GM12878 (cell line): Measurements from ENCODE around the gene FASN. TPM values are rescaled to one million over a fixed set of nuclear protein-coding genes. Genes with fewer than 3 reads are reported as not detected.

ENCODE experiments used
- ATAC-seq: fragments of 200-7000 bp; cut with Tn5 transposase; 3 replicates; pipeline ENCODE4 v1.9.1; 2020; ENCODE audit warnings: mild to moderate bottlenecking, moderate library complexity
- BruUV-seq: library from RNA; stranded (reverse); fragments of 400-500 nt; replicated peaks from 2 replicates; lab custom pipeline; 2021; lab: Mats Ljungman, UMichigan
- CTCF ChIA-PET: fragments of 300-600 bp; sonication (Branson Sonifier 250); formaldehyde crosslinking; extraction: SDS; loops from one replicate; lab custom pipeline; 2021; ENCODE audit warnings: inconsistent platforms; lab: Yijun Ruan, JAX
- POLR2A ChIA-PET: fragments of 350-600 bp; formaldehyde crosslinking; extraction: SDS; loops from one replicate; lab custom pipeline; 2021; ENCODE audit warnings: inconsistent platforms; lab: Charles Lee
- RAD21 ChIA-PET: fragments of 300-600 bp; sonication (Branson Sonifier 250); formaldehyde crosslinking; loops from one replicate; lab custom pipeline; 2023; ENCODE audit warnings: antibody characterized with exemption; ENCODE audit not compliant: unreplicated experiment; lab: Charles Lee
- SMC1A ChIA-PET: fragments of 300-600 bp; sonication (Branson Sonifier 250); formaldehyde crosslinking; loops from one replicate; lab custom pipeline; 2023; ENCODE audit not compliant: unreplicated experiment, uncharacterized antibody; lab: Charles Lee
- DNase-seq: peaks from one replicate; pipeline ENCODE4 v3.0.0-alpha.2; 2011; ENCODE audit warnings: low read depth, low spot score
- FAIRE-seq: peaks from 3 replicates; lab custom pipeline; 2011; peaks lifted over from hg19 to GRCh38; lab: Jason Lieb, UNC
- H2AFZ ChIP-seq: 2 replicates; pipeline ENCODE4 v1.6.0; 2011; ENCODE audit warnings: low read depth, low read length, control low read depth; ENCODE audit not compliant: control insufficient read depth
- H3K27ac ChIP-seq: 2 replicates; pipeline ENCODE4 v1.5.1; 2011; ENCODE audit warnings: control low read depth; ENCODE audit not compliant: control insufficient read depth, insufficient read depth
- H3K27me3 ChIP-seq, 2 experiments: replicated peaks in 1 of 2; 2 replicates each; pipeline versions ENCODE4 v1.6.0 to v1.6.1; 2011; ENCODE audit warnings: low read length in 1 of 2; ENCODE audit not compliant: control insufficient read depth in 2 of 2, insufficient read depth in 2 of 2
- H3K36me3 ChIP-seq, 2 experiments: 2 replicates each; pipeline ENCODE4 v1.5.1; 2011; ENCODE audit warnings: low read length in 1 of 2; ENCODE audit not compliant: control insufficient read depth in 2 of 2, insufficient read depth in 2 of 2
- H3K4me1 ChIP-seq: 2 replicates; pipeline ENCODE4 v1.6.1; 2011; ENCODE audit warnings: mild to moderate bottlenecking, low read length, moderate library complexity, mixed read lengths; ENCODE audit not compliant: control insufficient read depth, insufficient read depth
- H3K4me2 ChIP-seq: 2 replicates; pipeline ENCODE4 v1.6.0; 2011; ENCODE audit warnings: control low read depth; ENCODE audit not compliant: control insufficient read depth, insufficient read depth
- H3K4me3 ChIP-seq: fragments of 200-600 bp; sonication (generic); 2 replicates; pipeline ENCODE4 v1.5.1; 2016
- H3K79me2 ChIP-seq: 2 replicates; pipeline ENCODE4 v1.6.0; 2011; ENCODE audit warnings: low read length; ENCODE audit not compliant: control insufficient read depth, insufficient read depth
- H3K9ac ChIP-seq: 2 replicates; pipeline ENCODE4 v1.8.0; 2011; ENCODE audit warnings: low read length, control low read depth, mixed read lengths; ENCODE audit not compliant: control insufficient read depth, insufficient read depth
- H3K9me3 ChIP-seq: replicated peaks from 3 replicates; pipeline ENCODE4 v1.5.1; 2011; ENCODE audit warnings: mild to moderate bottlenecking, low read length; ENCODE audit not compliant: control insufficient read depth, insufficient read depth
- H4K20me1 ChIP-seq: 2 replicates; pipeline ENCODE4 v1.6.0; 2011; ENCODE audit not compliant: control insufficient read depth, insufficient read depth
- CHD1 ChIP-seq: IDR thresholded peaks from 2 replicates; pipeline ENCODE4 v1.6.1; 2012; ENCODE audit warnings: low read depth, low read length, improper control_type of control experiment
- ESRRA ChIP-seq: IDR thresholded peaks from 2 replicates; pipeline ENCODE4 v1.6.1; 2012; ENCODE audit warnings: mild to moderate bottlenecking, low read length, improper control_type of control experiment
- FOXK2 ChIP-seq: fragments of 450-650 bp; IDR thresholded peaks from 2 replicates; pipeline ENCODE4 v1.6.1; 2017; ENCODE audit warnings: mild to moderate bottlenecking, moderate library complexity
- MTA2 ChIP-seq: fragments of 450-650 bp; IDR thresholded peaks from 2 replicates; pipeline ENCODE4 v1.6.1; 2016; ENCODE audit warnings: low read depth, mild to moderate bottlenecking, moderate library complexity
- NR2F1 ChIP-seq: fragments of 450-650 bp; conservative IDR thresholded peaks from 2 replicates; pipeline ENCODE4 v1.6.1; 2017; ENCODE audit warnings: mild to moderate bottlenecking
- RAD51 ChIP-seq: fragments of 450-650 bp; IDR thresholded peaks from 2 replicates; pipeline ENCODE4 v1.6.1; 2016; ENCODE audit warnings: moderate library complexity, mild to moderate bottlenecking, inconsistent platforms
- SP1 ChIP-seq: IDR thresholded peaks from one replicate; pipeline ENCODE4 v1.6.1; 2011; ENCODE audit warnings: low read depth, low read length
- SRF ChIP-seq, 2 experiments: IDR thresholded peaks; 2 replicates each; pipeline ENCODE4 v1.6.1; 2011; ENCODE audit warnings: low read depth in 2 of 2, low read length in 2 of 2, mild to moderate bottlenecking in 1 of 2, moderate library complexity in 1 of 2
- TCF12 ChIP-seq: IDR thresholded peaks from 2 replicates; pipeline ENCODE4 v1.6.1; 2011; ENCODE audit warnings: low read depth, mild to moderate bottlenecking, low read length
- ZNF24 ChIP-seq: fragments of 450-650 bp; IDR thresholded peaks from 2 replicates; pipeline ENCODE4 v1.6.1; 2017; ENCODE audit warnings: antibody characterized with exemption, mild to moderate bottlenecking
- WGBS: methylation state at CpG from one replicate; pipeline ENCODE4 v1.1.6; 2016; ENCODE audit warnings: low lambda C conversion rate; ENCODE audit not compliant: insufficient replicate concordance, insufficient coverage; ENCODE audit errors: missing lambda C conversion rate; 5-methylcytosine and 5-hydroxymethylcytosine counted together
- in situ Hi-C: fragments of 300-500 bp; cut with MboI; formaldehyde crosslinking; loops from 9 replicates; pipeline ENCODE4 v1.14.3; 2018; ENCODE audit warnings: mixed read lengths
- intact Hi-C: fragments of 100-400 bp; cut with micrococcal nuclease; formaldehyde crosslinking; loops from one replicate; pipeline ENCODE4 v1.14.2; 2022; ENCODE audit not compliant: unreplicated experiment
- polyA plus RNA-seq, 11 experiments: library from polyadenylated mRNA; depleted of rRNA in 4 of 11; unstranded in 6 of 11; stranded (reverse) in 5 of 11; fragments of >200 nt; fragmentation: Nextera tagmentation in 4 of 11; fragmentation: Illumina TruSeq in 1 of 11; extraction: Ambion mirVana in 4 of 11; extraction: Trizol in 1 of 11; gene quantifications; 1 replicate in 1 of 11; 2 replicates in 10 of 11; pipeline versions ENCODE4 v1.2.1 to v1.2.3, GENCODE V29; 2011 to 2016; ENCODE audit warnings: inconsistent platforms in 2 of 11, missing spikeins in 2 of 11, low read depth in 1 of 11
- total RNA-seq, 4 experiments: library from RNA; depleted of rRNA in 3 of 4; stranded (reverse); fragments of >200 nt in 3 of 4; fragmentation: Illumina TruSeq in 1 of 4; extraction: Trizol in 1 of 4; gene quantifications; 2 replicates each; pipeline versions ENCODE4 v1.2.1 to v1.2.3, GENCODE V29; 2013 to 2021
- TF ChIP-seq, protein P1 (sequence below): IDR thresholded peaks from 2 replicates; pipeline ENCODE4 v1.6.1; 2012; ENCODE audit warnings: low read depth, low read length, improper control_type of control experiment
- TF ChIP-seq, protein P2 (sequence below): IDR thresholded peaks from 2 replicates; pipeline ENCODE4 v1.6.1; 2012; ENCODE audit warnings: low read depth, low read length, improper control_type of control experiment
- TF ChIP-seq, protein P3 (sequence below): IDR thresholded peaks from 2 replicates; pipeline ENCODE4 v1.6.1; 2012; ENCODE audit warnings: low read depth, low read length, improper control_type of control experiment
- TF ChIP-seq, protein P4 (sequence below): fragments of 450-650 bp; IDR thresholded peaks from 2 replicates; pipeline ENCODE4 v1.6.1; 2016; ENCODE audit warnings: mild to moderate bottlenecking
- TF ChIP-seq, protein P5 (sequence below): fragments of 450-650 bp; IDR thresholded peaks from 2 replicates; pipeline ENCODE4 v1.6.1; 2018; ENCODE audit warnings: mild to moderate bottlenecking, low read depth, moderate library complexity; ENCODE audit not compliant: partially characterized antibody
- TF ChIP-seq, protein P6 (sequence below): fragments of 450-650 bp; IDR thresholded peaks from 2 replicates; pipeline ENCODE4 v1.6.1; 2017; ENCODE audit warnings: mild to moderate bottlenecking, low read depth, inconsistent platforms; ENCODE audit not compliant: poor library complexity, severe bottlenecking

FASN gene
- total and polyA plus RNA-seq, 10 of the 15 experiments (the other 5 are each of a cell fraction or from before 2014, with no cell fraction given) = 0.19 to 333 (median 30.4) TPM

DNA sequence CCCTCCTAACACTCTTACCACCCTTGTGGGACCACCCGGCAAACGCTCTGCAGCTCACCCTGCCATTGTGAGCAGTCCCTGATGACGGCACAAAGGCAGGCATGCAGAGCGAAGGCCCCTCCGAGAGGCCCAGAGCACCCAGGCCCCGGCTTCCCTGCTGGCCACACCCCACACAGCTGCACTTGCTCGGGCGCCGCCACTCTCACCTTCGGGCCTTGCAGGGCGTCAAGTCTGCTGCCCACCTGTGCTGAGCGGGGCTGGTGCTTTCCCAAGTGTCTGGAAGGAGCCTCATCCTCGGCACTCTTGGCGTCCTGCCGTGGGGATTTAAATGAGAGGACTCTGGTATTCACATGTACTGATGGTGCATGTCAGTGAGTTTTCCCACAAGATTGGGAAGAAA is 30.3 kb upstream of the FASN start (continued):
- TF ChIP-seq, protein P1, sequence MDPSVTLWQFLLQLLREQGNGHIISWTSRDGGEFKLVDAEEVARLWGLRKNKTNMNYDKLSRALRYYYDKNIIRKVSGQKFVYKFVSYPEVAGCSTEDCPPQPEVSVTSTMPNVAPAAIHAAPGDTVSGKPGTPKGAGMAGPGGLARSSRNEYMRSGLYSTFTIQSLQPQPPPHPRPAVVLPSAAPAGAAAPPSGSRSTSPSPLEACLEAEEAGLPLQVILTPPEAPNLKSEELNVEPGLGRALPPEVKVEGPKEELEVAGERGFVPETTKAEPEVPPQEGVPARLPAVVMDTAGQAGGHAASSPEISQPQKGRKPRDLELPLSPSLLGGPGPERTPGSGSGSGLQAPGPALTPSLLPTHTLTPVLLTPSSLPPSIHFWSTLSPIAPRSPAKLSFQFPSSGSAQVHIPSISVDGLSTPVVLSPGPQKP = no peak
- no peak for TF ChIP-seq SRF (IDR thresholded peaks at IDR 0.05; ENCODE audit: low read depth in 2 of 2, low read length in 2 of 2)
- no peak for TF ChIP-seq RAD51
- TF ChIP-seq, protein P2, sequence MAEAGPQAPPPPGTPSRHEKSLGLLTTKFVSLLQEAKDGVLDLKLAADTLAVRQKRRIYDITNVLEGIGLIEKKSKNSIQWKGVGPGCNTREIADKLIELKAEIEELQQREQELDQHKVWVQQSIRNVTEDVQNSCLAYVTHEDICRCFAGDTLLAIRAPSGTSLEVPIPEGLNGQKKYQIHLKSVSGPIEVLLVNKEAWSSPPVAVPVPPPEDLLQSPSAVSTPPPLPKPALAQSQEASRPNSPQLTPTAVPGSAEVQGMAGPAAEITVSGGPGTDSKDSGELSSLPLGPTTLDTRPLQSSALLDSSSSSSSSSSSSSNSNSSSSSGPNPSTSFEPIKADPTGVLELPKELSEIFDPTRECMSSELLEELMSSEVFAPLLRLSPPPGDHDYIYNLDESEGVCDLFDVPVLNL = no peak
- TF ChIP-seq FOXK2 = no peak
- TF ChIP-seq, protein P3, sequence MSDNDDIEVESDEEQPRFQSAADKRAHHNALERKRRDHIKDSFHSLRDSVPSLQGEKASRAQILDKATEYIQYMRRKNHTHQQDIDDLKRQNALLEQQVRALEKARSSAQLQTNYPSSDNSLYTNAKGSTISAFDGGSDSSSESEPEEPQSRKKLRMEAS = no peak
- no peak for TF ChIP-seq MTA2
- no peak for TF ChIP-seq ESRRA
- no peak for TF ChIP-seq TCF12
- TF ChIP-seq SP1 = no peak

DNA sequence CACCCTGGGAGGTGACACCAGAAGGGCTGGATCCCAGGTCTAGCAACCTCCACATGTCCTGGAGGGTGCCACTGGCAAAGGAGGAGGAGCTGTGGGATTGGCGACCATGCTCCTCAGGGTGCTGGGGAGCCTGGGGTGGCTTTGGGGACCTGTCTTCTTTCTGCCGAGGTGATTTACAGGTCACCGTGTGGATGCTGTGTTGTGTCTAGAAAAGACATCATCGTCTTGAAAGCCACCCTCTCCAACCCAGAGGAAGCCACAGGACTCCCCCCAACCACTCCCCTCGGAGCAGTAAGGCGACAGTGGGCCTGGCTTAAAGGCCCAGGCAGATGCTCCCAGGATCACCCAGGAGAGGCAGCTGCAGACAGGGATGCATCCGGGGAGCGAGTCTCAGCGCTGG is 29.7 kb upstream of the FASN start:
- H3K4me1 ChIP-seq = no peaks in the 10 kb centered on the region
- DNase-seq (no peak), FAIRE-seq (no peak), ATAC-seq (no peak)
- in situ Hi-C loops = no loop called here
- H2AFZ ChIP-seq = no peak overlapping the region
- no peak overlapping the region for H3K9ac ChIP-seq
- ChIA-PET CTCF (no interaction called here), POLR2A (interaction anchor here (0.6 kb wide), 1 partner anchor 155 kb away, joined by 3 read pairs; no protein-coding TSS in a partner anchor), RAD21 (no interaction called here), SMC1A (no interaction called here)
- no peaks in the 10 kb centered on the region for H4K20me1 ChIP-seq
- H3K79me2 ChIP-seq = no peaks in the 10 kb centered on the region
- no peak overlapping the region for H3K4me2 ChIP-seq
- intact Hi-C loops = no loop called here
- H3K36me3 ChIP-seq = no peaks in the 10 kb centered on the region
- 67% methylated on average over 9 of the region's 9 CpGs for WGBS
- H3K27me3 ChIP-seq = no peaks in the 10 kb centered on the region
- H3K27ac ChIP-seq = no peak overlapping the region
- H3K9me3 ChIP-seq = no peaks in the 10 kb centered on the region
- BruUV-seq = no TSS peak
- no peak overlapping the region for H3K4me3 ChIP-seq
- TF ChIP-seq CHD1 (no peak), NR2F1 (no peak), ZNF24 (no peak)
- TF ChIP-seq, protein P4, sequence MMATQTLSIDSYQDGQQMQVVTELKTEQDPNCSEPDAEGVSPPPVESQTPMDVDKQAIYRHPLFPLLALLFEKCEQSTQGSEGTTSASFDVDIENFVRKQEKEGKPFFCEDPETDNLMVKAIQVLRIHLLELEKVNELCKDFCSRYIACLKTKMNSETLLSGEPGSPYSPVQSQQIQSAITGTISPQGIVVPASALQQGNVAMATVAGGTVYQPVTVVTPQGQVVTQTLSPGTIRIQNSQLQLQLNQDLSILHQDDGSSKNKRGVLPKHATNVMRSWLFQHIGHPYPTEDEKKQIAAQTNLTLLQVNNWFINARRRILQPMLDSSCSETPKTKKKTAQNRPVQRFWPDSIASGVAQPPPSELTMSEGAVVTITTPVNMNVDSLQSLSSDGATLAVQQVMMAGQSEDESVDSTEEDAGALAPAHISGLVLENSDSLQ = no peak
- TF ChIP-seq, protein P5, sequence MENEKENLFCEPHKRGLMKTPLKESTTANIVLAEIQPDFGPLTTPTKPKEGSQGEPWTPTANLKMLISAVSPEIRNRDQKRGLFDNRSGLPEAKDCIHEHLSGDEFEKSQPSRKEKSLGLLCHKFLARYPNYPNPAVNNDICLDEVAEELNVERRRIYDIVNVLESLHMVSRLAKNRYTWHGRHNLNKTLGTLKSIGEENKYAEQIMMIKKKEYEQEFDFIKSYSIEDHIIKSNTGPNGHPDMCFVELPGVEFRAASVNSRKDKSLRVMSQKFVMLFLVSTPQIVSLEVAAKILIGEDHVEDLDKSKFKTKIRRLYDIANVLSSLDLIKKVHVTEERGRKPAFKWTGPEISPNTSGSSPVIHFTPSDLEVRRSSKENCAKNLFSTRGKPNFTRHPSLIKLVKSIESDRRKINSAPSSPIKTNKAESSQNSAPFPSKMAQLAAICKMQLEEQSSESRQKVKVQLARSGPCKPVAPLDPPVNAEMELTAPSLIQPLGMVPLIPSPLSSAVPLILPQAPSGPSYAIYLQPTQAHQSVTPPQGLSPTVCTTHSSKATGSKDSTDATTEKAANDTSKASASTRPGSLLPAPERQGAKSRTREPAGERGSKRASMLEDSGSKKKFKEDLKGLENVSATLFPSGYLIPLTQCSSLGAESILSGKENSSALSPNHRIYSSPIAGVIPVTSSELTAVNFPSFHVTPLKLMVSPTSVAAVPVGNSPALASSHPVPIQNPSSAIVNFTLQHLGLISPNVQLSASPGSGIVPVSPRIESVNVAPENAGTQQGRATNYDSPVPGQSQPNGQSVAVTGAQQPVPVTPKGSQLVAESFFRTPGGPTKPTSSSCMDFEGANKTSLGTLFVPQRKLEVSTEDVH = no peak
- TF ChIP-seq, protein P6, sequence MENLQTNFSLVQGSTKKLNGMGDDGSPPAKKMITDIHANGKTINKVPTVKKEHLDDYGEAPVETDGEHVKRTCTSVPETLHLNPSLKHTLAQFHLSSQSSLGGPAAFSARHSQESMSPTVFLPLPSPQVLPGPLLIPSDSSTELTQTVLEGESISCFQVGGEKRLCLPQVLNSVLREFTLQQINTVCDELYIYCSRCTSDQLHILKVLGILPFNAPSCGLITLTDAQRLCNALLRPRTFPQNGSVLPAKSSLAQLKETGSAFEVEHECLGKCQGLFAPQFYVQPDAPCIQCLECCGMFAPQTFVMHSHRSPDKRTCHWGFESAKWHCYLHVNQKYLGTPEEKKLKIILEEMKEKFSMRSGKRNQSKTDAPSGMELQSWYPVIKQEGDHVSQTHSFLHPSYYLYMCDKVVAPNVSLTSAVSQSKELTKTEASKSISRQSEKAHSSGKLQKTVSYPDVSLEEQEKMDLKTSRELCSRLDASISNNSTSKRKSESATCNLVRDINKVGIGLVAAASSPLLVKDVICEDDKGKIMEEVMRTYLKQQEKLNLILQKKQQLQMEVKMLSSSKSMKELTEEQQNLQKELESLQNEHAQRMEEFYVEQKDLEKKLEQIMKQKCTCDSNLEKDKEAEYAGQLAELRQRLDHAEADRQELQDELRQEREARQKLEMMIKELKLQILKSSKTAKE = no peak
